KG1 (cell line): ENCODE data around the gene CD302.
"Not testable (repeated sequence)": the region's sequence is repeated elsewhere in the genome, so short reads cannot be mapped to it uniquely, and the experiment has no call there.

ENCODE experiments used
- DNase-seq: peaks from one replicate; lab custom pipeline; 2025; lab: John Stamatoyannopoulos, UW

The CD302 gene

GRCh38 chr2:159793326-159793725 lies 4.7 kb downstream of the CD302 start:
- DNase-seq: no peak

DNA sequence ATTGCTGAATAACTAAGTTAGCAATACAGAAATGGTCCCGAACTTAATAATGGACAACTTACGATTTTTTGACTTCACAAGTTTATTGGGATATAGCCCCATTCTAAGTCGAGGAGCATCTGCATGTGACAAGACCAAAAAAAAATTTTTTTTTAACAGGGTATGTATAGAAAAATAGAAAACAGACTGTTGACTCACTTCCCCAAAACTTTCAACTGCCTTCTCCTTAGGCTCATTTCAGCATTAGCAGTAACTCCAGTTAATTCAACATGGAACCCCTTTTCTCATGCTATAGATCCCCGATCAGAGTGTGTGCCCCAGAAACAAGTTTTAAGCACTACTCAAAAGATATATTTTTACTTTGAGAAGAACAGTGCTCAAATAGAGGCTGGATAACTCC lies 5.4 kb downstream of the CD302 start:
- no peak for DNase-seq

DNA sequence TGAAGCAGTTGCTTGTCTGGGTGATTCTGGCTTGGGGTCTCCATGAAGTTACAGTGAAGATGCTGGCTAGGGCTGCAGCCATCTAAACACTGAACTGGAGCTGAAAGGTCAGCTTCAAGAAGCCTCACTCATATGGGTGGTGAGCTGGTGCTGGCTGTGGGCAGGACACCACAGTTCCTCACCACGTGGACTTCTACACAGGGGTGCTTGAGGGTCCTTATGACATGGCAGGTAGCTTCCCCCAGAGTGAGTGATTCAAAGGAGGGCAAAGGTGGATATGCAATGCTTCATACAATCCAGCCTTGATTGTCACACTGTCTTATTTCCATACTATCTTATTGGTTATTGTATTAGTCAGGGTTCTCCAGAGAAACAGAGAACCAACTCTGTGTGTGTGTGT lies 6.0 kb downstream of the CD302 start:
- no peak for DNase-seq

DNA sequence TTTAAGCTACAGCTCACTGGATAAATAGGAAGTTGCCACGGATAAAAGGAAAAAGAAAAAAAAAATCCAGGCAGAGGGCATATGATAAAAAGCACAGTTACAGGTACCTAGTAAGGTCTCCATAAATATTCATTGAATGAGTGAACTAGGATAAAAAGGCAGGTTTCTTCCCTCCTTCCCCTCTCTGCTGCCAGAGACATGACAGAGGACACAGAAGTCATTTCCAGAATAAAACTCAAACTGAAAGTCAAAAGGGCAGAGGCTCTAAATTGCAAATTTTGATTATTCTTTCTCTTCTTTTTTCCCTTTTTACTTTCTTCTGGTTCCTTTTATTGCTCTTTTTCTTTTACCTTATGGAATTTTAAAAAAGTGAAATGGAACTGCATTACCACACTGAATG lies 7.7 kb downstream of the CD302 start:
- no peak for DNase-seq

- DNase-seq: no peak
Measured at GRCh38 chr2:159788253-159788652, 9.8 kb downstream of the CD302 start.

- DNase-seq: not testable (repeated sequence)
Measured at GRCh38 chr2:159787647-159788046, 10.4 kb downstream of the CD302 start.

DNA sequence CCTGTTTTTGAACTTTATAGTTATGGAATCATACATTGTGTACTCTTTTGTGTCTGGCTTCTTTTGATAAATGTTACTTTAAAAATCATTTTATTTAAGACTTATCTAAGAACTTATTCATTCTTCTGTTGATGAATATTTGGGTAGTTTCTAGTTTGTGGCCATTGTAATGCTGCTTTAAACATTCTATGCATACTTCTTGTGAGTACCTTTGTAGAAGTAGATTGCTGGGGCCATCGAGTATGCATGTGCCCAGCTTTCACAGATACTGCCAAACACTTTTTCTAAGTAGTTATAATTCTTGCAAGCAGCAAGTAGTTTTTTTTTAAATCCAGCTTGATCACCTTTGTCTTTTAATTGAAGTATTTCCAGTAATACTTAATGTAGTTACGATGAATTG lies 11.1 kb downstream of the CD302 start:
- DNase-seq: no peak

DNA sequence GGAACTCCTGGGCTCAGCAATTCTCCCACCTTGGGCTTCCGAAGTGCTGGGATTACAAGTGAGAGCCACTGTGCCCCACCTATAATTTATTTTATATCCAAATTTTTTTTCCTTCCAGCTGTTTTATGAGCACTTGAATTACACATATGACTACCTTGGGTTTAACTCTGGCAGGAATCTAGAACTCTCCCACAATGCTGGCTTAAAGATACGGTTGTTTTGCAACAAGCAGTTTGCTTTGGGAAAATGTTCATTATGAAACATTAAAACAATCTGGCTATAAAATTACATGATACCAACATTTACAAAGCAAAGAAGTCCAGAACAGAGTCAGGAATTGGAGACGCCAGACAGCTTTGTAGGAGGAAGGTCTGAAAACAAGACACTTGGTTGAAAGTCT lies 12.8 kb downstream of the CD302 start:
- no peak for DNase-seq

DNA sequence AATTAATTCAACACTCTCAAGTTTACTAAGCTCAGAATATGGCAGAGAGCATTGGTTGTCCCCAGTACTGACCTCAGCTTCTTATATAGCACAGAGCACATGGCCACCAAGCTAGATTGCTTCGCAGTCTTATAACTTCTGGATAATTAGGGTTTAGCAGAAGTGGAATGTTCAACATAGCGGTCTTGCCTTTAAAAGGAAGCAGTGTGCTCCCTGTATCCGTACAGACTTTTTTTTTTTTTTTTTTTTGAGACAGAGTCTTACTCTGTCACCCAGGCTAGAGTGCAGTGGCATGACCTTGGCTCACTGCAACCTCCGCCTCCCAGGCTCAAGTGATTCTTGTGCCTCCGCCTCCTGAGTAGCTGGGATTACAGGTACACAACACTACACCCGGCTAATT lies 13.3 kb downstream of the CD302 start:
- not testable (repeated sequence) for DNase-seq

GRCh38 chr2:159783556-159783955 lies 14.5 kb downstream of the CD302 start:
- DNase-seq: no peak

GRCh38 chr2:159776321-159776720 lies 21.7 kb downstream of the CD302 start:
- DNase-seq: no peak

- DNase-seq: no peak
Measured at GRCh38 chr2:159775021-159775420, 23.0 kb downstream of the CD302 start.

DNA sequence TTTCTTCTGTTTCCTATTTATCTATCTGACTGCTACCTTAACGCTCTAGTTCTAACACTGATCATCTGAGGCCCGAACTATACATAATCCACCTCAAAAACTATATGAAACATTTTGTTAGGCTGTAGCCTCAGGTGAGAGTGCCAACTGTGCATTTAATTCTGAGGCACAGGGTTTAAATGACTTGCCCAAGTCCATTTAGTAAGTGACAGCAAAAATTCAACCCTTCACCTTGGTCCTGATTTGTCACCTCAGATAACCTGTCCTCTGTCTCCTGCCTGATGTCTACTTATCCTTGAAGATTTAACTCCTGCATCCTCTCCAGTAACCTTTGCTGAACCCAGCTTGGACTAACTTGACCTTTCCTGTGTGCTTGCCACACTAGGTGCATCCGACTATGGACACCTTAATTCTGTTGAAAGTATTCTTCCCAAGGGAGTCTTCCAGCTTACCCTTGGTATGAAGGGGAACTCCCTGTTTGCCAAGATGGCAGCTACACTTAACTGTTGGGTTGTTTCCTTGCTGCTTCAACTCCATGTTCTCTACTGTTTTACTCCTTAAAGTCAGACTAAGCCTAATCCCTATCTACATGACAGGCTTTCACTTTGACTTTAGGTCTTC lies 23.5 kb downstream of the CD302 start:
- no peak for DNase-seq

DNA sequence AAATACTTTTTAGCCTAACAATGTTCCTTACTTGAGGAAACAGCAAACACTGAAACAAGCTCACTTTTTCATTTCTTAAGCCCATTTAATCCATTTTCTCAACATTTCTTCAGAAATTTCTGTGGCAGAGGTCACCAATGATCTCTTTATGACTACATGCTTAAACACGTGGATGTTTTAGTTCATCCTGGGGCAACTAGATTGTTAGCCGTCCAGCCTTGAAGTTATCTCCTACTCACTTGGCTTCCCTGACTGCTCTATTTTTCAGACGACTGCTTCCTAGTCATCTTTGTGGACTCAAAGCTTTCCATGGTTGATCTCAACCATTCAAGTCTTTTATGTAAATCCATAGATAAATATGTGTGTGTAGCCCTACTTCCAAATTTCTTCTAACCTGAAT lies 24.1 kb downstream of the CD302 start:
- no peak for DNase-seq

GRCh38 chr2:159773426-159773825 lies 24.6 kb downstream of the CD302 start:
- no peak for DNase-seq

- no peak for DNase-seq
Measured at GRCh38 chr2:159769147-159769546, 28.9 kb downstream of the CD302 start.

DNA sequence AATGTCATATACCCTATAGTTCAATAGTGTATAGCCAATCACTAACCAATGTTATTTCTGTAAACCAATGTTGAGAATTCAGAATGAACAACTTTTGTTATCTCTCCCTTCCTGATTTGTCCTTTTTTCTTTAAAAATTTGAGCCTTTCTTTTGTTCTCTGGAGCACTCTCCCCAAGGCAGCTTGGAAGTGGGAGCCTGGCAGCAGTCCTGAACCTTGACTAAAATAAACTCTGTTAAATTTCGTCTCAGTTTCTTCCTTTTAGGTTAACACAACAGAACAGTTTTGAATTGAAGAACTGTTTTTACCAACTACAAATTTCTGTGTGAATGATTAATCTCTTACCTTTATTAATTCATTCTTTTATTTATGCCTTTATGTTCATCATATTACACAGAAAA lies 35.9 kb downstream of the CD302 start:
- no peak for DNase-seq

DNA sequence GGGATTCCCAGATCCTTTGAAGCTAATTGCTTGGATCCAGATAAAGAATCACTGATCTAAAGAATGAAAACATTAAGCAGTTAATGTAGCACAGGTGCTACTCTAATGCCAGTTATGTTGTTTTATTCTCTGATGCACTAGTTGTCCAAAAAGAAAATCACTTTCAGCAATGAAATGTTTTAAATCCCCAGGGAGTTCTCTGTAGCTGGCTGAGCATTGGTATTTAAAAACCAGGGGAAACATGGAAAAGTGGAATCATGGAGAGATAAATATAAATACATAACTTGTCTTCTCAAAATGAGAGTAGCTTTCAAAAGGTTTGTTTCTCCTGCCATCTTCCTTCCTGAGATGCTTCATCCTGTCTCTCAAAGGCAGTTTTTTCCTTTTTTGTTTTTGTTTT lies 37.7 kb downstream of the CD302 start:
- no peak for DNase-seq

GRCh38 chr2:159759577-159759976 lies 38.4 kb downstream of the CD302 start:
- no peak for DNase-seq

DNA sequence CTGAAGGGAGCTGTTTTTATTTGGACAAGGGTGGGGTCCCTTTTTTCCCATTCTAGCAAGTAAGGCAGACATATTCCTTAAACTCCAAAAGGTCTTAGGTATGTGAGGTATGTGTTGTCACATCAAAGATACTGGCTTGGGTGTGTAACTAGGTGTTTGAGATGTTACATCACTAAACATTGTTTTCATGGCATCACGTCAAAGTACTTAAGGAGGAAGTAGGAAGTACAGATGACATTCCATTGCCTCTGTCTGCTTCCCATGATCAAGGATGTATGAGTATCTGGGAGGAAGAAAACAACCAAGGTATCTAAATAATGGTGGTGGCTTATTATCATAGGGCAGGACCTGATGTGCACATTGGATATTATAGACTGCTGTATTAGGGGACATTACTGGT lies 39.3 kb downstream of the CD302 start:
- DNase-seq: no peak

DNA sequence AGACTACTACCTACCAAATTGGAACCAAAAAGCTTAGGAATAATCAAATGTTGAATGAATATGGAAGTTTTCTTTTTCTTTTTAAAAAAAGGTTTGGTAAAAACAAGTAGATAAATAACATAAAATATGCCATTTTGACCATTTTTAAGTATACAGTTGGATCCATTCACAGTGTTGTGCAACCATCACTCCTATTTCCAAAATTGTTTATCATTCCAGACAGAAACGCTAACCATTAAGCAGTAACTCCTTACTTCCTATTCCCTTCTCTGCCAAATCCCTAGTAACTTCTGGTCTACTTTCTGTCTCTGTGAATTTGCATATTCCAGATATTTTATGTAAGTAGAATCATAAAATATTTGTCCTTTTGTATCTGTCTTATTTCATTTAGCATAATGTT lies 39.8 kb downstream of the CD302 start:
- no peak for DNase-seq

DNA sequence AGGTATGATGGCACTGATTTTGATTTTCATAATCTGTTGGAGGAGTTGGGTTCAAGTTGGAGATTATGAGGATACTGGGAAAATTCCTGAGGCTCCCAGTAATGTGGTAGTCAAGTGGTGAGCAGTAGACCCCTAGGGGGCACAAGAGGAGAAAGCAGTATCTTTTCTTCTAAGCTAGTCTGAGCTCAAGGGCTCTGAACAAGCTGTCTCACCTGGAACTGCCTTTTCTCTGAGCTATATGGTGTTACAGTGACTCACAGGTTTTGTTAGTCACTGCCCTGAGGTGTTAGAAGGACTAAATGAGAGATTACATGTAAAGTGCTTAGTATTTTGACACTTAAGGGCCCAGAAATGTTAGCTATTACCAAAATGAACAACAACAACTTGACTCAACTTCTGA lies 42.2 kb downstream of the CD302 start:
- no peak for DNase-seq

DNA sequence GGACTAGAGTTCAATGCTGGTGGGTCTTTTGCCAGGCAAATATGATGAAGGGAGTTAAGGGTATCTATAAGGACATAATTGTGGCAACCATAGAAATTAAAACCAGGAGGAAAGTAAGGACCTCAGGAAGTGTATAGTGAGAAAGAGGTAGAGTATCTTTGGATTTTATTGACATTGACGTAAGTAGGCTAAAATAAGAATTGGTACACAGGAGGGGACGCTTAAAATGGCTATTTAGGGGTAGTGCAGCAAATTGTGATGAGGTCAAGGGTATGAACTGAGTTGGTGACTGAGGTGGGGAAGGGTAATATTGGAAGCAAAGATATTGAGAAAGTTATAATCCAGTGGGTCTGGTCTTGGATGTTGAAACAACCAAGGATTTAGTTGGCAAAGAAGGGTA lies 43.0 kb downstream of the CD302 start:
- DNase-seq: no peak

- no peak for DNase-seq
Measured at GRCh38 chr2:159753797-159754196, 44.2 kb downstream of the CD302 start.

GRCh38 chr2:159750873-159751272 lies 47.1 kb downstream of the CD302 start:
- DNase-seq: no peak
